Coronary artery (tissue), 2 donors: ENCODE results near the gene LIF.
A peak's percentile ranks its signal among the peaks of the same experiment; 100 is the strongest.

Experiments used
- DNase-seq: peaks from one replicate; pipeline ENCODE4 v3.0.0-alpha.2; 2017; ENCODE audit warnings: low spot score
- H3K27ac ChIP-seq, 2 donors: fragments of 200-600 bp; sonication (generic); one replicate each; pipeline ENCODE4 v1.5.1; 2016 to 2019
- H3K4me3 ChIP-seq: fragments of 200-600 bp; sonication (generic); 2 replicates; pipeline ENCODE4 v1.5.1; 2016; ENCODE audit warnings: mild to moderate bottlenecking, moderate library complexity
- CTCF ChIP-seq: fragments of 200-600 bp; sonication (generic); IDR thresholded peaks from one replicate; pipeline ENCODE4 v1.5.1; 2019; ENCODE audit warnings: antibody characterized with exemption

LIF gene

GRCh38 chr22:30222321-30222720 is 24.2 kb downstream of the LIF start:
- TF ChIP-seq CTCF = no peak
- H3K4me3 ChIP-seq = no peak overlapping the region
- H3K27ac ChIP-seq = no peak overlapping the region
- no peak for DNase-seq

- TF ChIP-seq CTCF = no peak
- DNase-seq = no peak
- Histone ChIP-seq H3K4me3 (no peak overlapping the region), H3K27ac (no peak overlapping the region)
Measured at GRCh38 chr22:30221121-30221992, 25.2 kb downstream of the LIF start.

- DNase-seq = no peak
- no peak for TF ChIP-seq CTCF
- Histone ChIP-seq H3K4me3 (no peak overlapping the region), H3K27ac (no peak overlapping the region)
Measured at GRCh38 chr22:30220338-30221012, 26.1 kb downstream of the LIF start.

DNA sequence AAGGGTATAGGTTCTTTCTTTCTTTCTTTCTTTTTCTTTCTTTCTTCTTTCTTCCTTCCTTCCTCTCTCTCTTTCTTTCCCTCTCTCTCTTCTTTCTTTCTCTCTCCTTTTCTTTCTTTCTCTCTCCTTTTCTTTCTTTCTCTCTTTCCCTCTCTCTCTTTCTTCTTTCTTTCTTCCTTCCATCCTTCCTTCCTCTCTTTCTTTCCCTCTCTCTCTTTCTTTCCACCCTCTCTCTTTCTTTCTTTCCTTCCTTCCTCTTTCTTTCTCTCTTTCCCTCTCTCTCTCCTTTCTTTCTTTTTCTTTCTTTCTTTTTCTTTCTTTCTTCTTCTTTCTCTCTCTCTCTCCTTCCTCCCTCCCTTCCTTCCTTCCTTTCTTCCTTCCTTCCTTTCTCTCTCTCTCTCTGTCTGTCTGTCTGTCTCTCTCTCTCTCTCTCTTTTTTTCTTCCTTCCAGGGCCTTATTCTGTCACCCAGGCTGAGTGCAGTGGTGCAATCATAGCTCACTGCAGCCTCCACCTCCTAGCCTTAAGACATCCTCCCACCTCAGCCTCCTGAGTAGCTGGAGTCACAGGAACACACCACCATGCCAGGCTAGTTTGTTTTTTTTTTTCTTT is 26.8 kb downstream of the LIF start:
- Histone ChIP-seq H3K27ac (no peak overlapping the region), H3K4me3 (no peak overlapping the region)
- DNase-seq = no peak
- no peak for TF ChIP-seq CTCF

- no peak for DNase-seq
- H3K4me3 ChIP-seq = no peak overlapping the region
- TF ChIP-seq CTCF = no peak
- H3K27ac ChIP-seq = no peak overlapping the region
Measured at GRCh38 chr22:30219049-30219654, 27.4 kb downstream of the LIF start.

DNA sequence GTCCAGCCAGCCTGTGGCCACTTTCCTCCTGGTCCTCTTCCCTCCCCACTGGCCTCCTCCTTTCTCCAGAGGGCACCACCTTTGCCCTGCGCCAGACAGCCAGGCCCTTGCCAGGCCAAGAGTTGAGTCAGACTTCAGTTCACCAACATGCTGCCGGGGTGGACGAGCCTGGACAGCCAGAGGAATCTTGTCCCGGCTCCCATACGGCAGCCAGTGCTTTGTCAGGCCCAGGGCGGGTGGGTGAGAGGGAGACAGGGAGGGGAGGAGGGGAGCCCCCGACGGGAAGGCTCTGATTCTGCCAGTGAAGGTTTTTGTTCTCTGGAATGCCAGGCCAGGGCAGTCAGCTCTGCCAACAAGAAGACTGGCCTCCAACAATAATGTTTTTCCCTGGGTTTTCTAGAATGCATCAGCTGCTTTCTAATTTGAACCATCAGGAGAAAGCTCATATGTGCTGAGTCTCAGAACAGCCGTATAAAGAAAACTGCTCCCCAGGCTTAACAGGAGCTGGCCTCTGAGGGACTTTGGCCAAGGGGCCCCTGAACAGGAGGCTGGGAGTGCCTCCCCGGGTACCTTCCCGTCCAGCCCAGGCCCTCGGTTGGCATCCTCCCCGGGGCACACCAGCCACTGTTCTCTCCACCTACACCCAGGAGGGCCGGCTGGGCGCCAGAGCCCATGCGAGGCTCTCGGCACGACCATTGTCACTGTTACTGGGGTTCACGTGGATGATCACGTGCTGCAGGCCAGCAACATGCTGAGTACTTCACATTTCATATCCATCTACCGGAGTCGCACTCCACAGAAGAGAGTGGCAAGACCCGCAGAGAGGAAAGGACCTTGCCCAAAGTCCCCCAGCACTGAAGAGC is 28.6 kb downstream of the LIF start:
- no peak for DNase-seq
- H3K27ac ChIP-seq = peak overlapping the region; percentile 48 to 85

More for the DNA sequence above, 28.6 kb downstream of the LIF start:
- no peak for TF ChIP-seq CTCF
- H3K4me3 ChIP-seq = peak overlapping the region; percentile 35
